Measurements from ENCODE around the gene OR4K17.

DNA sequence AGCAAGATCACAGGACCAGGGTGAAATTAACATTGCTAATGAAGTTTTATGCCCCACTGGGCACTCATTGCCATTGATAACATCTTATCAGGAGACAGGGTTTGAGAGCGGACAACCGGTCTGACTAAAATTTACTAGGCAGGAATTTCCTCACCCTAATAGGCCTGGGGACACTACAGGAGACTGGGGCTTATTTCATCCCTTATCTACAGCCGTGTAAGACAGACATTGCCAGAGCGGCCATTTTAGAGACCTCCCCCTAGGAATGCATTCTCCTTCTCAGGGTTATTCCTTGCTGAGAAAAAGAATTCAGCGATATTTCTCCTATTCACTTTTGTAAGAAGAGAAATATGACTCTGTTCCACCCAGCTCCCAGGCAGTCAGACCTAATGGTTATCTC, 8.3 kb downstream of the OR4K17 start:
- no peak for TF ChIP-seq EZH2 (IDR thresholded peaks at IDR 0.05; ENCODE audit: borderline replicate concordance, low read depth, low read length, severe bottlenecking)
- TF ChIP-seq, protein P1, sequence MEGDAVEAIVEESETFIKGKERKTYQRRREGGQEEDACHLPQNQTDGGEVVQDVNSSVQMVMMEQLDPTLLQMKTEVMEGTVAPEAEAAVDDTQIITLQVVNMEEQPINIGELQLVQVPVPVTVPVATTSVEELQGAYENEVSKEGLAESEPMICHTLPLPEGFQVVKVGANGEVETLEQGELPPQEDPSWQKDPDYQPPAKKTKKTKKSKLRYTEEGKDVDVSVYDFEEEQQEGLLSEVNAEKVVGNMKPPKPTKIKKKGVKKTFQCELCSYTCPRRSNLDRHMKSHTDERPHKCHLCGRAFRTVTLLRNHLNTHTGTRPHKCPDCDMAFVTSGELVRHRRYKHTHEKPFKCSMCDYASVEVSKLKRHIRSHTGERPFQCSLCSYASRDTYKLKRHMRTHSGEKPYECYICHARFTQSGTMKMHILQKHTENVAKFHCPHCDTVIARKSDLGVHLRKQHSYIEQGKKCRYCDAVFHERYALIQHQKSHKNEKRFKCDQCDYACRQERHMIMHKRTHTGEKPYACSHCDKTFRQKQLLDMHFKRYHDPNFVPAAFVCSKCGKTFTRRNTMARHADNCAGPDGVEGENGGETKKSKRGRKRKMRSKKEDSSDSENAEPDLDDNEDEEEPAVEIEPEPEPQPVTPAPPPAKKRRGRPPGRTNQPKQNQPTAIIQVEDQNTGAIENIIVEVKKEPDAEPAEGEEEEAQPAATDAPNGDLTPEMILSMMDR (IDR thresholded peaks at IDR 0.05; ENCODE audit: borderline replicate concordance, extremely low read depth, low read length, poor library complexity, severe bottlenecking) = no peak
